ENCODE measurements around the gene INAFM1. TPM values are rescaled to one million over a fixed set of nuclear protein-coding genes. Genes with fewer than 3 reads are reported as not detected.
A peak's percentile ranks its signal among the peaks of the same experiment; 100 is the strongest.

The INAFM1 gene
- total and polyA plus RNA-seq, 9 of the 15 experiments (the other 6 are each of a cell fraction or from before 2014, with no cell fraction given): 0.71 to 30.9 (median 3.1) TPM

DNA sequence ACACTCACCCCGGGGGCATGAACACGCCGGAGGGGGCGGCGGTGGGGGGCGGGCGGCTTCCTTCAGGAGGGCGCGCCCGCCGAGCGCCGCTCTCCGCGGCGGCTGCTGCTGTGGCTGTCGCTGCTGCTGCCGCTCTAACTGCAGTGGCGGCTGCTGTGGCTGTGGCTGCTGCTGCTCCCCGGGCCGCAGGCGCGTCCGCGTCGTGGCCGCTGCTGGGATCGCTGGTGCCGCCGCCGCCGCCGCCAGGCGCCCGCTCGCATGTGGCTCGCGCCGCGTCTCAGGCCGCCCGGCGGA is 43.8 kb upstream of the INAFM1 start, which contains the start of gene BBC3:
TSS of gene BBC3 (minus strand) at position 279 of the 294 bp plus-strand sequence. CDS start 2,768 bp downstream, outside the sequence.
- H3K9me1 ChIP-seq (ENCODE audit: control insufficient read depth, insufficient read depth, low read length): no peaks in the 10 kb centered on the region
- CTCF ChIA-PET (ENCODE audit: low intra/inter-chr PET ratio): interaction anchor here (0.6 kb wide), 1 partner anchor 17 kb away, joined by 3 read pairs; no protein-coding TSS in a partner anchor
- peak within 1 kb of the TSS; percentile 100 for H3K4me3 ChIP-seq
- H2AFZ ChIP-seq (ENCODE audit: low read depth, low read length): peak within 1 kb of the TSS; percentile 99
- peak within 1 kb of the TSS; percentile 93 for H3K27ac ChIP-seq (ENCODE audit: extremely low read depth, low read depth, low read length)
- H3K79me2 ChIP-seq (ENCODE audit: control insufficient read depth, insufficient read depth, low read length): peaks cover 42% of the 10 kb centered on the region
- no TSS peak for BruUV-seq (replicated peaks)
- H3K36me3 ChIP-seq (ENCODE audit: control insufficient read depth, insufficient read depth, low read length): no peaks in the 10 kb centered on the region
- in situ Hi-C loops (cut with MboI) (no loop called here), intact Hi-C loops (cut with micrococcal nuclease) (no loop called here)
- 1% methylated on average over 20 of the region's 43 CpGs for WGBS (ENCODE audit: insufficient coverage, low coverage, missing lambda C conversion rate)
- no peaks in the 10 kb centered on the region; a peak in 1 of 5 replicates for H3K27me3 ChIP-seq (ENCODE audit: control insufficient read depth in 2 of 2, insufficient read depth in 2 of 2, low read length in 2 of 2)
- DNase-seq (ENCODE audit: extremely low read depth in 1 of 4, low spot score in 3 of 4) (no peak), ATAC-seq (peak; percentile 18), FAIRE-seq (no peak)
- H3K9ac ChIP-seq (ENCODE audit: insufficient read depth in 1 of 2, low read depth in 2 of 2, low read length in 2 of 2): peak within 1 kb of the TSS; percentile 87 to 99
- no peaks in the 10 kb centered on the region for H3K9me3 ChIP-seq (replicated peaks; ENCODE audit: control insufficient read depth, insufficient read depth, low read depth, low read length)
- peaks cover 17% of the 10 kb centered on the region; the same call in 1 of the 2 replicates for H4K20me1 ChIP-seq (replicated peaks; ENCODE audit: control insufficient read depth, insufficient read depth, low read length)
- POLR2A ChIA-PET: no interaction called here
- H3K4me2 ChIP-seq (ENCODE audit: insufficient read depth, low read length): peak within 1 kb of the TSS; percentile 100
- H3K4me1 ChIP-seq (replicated peaks in 1 of 2; ENCODE audit: control insufficient read depth in 2 of 2, insufficient read depth in 2 of 2, low read length in 2 of 2): peaks cover 20 to 66% of the 10 kb centered on the region in 2 experiments
- TF ChIP-seq TAF1 (IDR thresholded peaks at IDR 0.05; ENCODE audit: control insufficient read depth, extremely low read depth, insufficient read depth, low read length, severe bottlenecking): peak; percentile 56
- TF ChIP-seq, protein P1, sequence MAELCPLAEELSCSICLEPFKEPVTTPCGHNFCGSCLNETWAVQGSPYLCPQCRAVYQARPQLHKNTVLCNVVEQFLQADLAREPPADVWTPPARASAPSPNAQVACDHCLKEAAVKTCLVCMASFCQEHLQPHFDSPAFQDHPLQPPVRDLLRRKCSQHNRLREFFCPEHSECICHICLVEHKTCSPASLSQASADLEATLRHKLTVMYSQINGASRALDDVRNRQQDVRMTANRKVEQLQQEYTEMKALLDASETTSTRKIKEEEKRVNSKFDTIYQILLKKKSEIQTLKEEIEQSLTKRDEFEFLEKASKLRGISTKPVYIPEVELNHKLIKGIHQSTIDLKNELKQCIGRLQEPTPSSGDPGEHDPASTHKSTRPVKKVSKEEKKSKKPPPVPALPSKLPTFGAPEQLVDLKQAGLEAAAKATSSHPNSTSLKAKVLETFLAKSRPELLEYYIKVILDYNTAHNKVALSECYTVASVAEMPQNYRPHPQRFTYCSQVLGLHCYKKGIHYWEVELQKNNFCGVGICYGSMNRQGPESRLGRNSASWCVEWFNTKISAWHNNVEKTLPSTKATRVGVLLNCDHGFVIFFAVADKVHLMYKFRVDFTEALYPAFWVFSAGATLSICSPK (IDR thresholded peaks at IDR 0.05; ENCODE audit: borderline replicate concordance): no peak
- peak; percentile 33 for TF ChIP-seq TBP (optimal IDR thresholded peaks at IDR 0.05; ENCODE audit: low read depth, low read length)
- TF ChIP-seq SP2 (IDR thresholded peaks at IDR 0.05; ENCODE audit: extremely low read depth, low read depth, low read length, poor library complexity, severe bottlenecking): no peak
- TF ChIP-seq ZNF347 (CRISPR knock-in tag; IDR thresholded peaks at IDR 0.05; ENCODE audit: low read depth): no peak
- no peak for TF ChIP-seq NFE2L1 (tag; IDR thresholded peaks at IDR 0.05; ENCODE audit: borderline replicate concordance, low read depth)
- TF ChIP-seq, protein P2, sequence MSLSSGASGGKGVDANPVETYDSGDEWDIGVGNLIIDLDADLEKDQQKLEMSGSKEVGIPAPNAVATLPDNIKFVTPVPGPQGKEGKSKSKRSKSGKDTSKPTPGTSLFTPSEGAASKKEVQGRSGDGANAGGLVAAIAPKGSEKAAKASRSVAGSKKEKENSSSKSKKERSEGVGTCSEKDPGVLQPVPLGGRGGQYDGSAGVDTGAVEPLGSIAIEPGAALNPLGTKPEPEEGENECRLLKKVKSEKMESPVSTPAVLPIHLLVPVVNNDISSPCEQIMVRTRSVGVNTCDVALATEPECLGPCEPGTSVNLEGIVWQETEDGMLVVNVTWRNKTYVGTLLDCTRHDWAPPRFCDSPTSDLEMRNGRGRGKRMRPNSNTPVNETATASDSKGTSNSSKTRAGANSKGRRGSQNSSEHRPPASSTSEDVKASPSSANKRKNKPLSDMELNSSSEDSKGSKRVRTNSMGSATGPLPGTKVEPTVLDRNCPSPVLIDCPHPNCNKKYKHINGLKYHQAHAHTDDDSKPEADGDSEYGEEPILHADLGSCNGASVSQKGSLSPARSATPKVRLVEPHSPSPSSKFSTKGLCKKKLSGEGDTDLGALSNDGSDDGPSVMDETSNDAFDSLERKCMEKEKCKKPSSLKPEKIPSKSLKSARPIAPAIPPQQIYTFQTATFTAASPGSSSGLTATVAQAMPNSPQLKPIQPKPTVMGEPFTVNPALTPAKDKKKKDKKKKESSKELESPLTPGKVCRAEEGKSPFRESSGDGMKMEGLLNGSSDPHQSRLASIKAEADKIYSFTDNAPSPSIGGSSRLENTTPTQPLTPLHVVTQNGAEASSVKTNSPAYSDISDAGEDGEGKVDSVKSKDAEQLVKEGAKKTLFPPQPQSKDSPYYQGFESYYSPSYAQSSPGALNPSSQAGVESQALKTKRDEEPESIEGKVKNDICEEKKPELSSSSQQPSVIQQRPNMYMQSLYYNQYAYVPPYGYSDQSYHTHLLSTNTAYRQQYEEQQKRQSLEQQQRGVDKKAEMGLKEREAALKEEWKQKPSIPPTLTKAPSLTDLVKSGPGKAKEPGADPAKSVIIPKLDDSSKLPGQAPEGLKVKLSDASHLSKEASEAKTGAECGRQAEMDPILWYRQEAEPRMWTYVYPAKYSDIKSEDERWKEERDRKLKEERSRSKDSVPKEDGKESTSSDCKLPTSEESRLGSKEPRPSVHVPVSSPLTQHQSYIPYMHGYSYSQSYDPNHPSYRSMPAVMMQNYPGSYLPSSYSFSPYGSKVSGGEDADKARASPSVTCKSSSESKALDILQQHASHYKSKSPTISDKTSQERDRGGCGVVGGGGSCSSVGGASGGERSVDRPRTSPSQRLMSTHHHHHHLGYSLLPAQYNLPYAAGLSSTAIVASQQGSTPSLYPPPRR (CRISPR knock-in tag; IDR thresholded peaks at IDR 0.05; ENCODE audit: borderline replicate concordance): 0 out of 2 replicates have a peak, but pooled peaks have one; percentile 10
- no peak for TF ChIP-seq CXXC5 (CRISPR knock-in tag; IDR thresholded peaks at IDR 0.05)
- TF ChIP-seq, protein P3, sequence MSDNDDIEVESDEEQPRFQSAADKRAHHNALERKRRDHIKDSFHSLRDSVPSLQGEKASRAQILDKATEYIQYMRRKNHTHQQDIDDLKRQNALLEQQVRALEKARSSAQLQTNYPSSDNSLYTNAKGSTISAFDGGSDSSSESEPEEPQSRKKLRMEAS (CRISPR knock-in tag; IDR thresholded peaks at IDR 0.05): no peak
- TF ChIP-seq, protein P4, sequence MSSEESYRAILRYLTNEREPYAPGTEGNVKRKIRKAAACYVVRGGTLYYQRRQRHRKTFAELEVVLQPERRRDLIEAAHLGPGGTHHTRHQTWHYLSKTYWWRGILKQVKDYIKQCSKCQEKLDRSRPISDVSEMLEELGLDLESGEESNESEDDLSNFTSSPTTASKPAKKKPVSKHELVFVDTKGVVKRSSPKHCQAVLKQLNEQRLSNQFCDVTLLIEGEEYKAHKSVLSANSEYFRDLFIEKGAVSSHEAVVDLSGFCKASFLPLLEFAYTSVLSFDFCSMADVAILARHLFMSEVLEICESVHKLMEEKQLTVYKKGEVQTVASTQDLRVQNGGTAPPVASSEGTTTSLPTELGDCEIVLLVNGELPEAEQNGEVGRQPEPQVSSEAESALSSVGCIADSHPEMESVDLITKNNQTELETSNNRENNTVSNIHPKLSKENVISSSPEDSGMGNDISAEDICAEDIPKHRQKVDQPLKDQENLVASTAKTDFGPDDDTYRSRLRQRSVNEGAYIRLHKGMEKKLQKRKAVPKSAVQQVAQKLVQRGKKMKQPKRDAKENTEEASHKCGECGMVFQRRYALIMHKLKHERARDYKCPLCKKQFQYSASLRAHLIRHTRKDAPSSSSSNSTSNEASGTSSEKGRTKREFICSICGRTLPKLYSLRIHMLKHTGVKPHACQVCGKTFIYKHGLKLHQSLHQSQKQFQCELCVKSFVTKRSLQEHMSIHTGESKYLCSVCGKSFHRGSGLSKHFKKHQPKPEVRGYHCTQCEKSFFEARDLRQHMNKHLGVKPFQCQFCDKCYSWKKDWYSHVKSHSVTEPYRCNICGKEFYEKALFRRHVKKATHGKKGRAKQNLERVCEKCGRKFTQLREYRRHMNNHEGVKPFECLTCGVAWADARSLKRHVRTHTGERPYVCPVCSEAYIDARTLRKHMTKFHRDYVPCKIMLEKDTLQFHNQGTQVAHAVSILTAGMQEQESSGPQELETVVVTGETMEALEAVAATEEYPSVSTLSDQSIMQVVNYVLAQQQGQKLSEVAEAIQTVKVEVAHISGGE (CRISPR knock-in tag; IDR thresholded peaks at IDR 0.05): peak in 1 of 3 experiments; percentile 20; a peak in 1 of 6 replicates
- TF ChIP-seq HDAC2 (IDR thresholded peaks at IDR 0.05): 0 out of 2 replicates have a peak, but pooled peaks have one; percentile 13

Data from K562 (cell line).